Liver (tissue), 9 donors: Measurements from ENCODE around the gene ETS1. TPM values are rescaled to one million over a fixed set of nuclear protein-coding genes. Genes with fewer than 3 reads are reported as not detected.

Experiments used
- DNase-seq: peaks from one replicate; pipeline ENCODE4 v3.0.0-alpha.2; 2017; ENCODE audit warnings: low spot score
- H3K27ac ChIP-seq, 2 donors: one replicate each; pipeline ENCODE4 v1.7.0; 2013; ENCODE audit warnings: inconsistent platforms in 2 of 2, low read length in 2 of 2, control low read depth in 1 of 2, low read depth in 1 of 2, mild to moderate bottlenecking in 1 of 2
- H3K27me3 ChIP-seq, 4 donors: one replicate each; pipeline versions ENCODE4 v1.6.1 to v1.7.0; 2013; ENCODE audit warnings: low read length in 3 of 4, inconsistent platforms in 1 of 4, mild to moderate bottlenecking in 1 of 4, moderate library complexity in 1 of 4; ENCODE audit not compliant: control insufficient read depth in 4 of 4, insufficient read depth in 4 of 4
- H3K36me3 ChIP-seq, 4 donors: one replicate each; pipeline versions ENCODE4 v1.6.1 to v1.7.0; 2013; ENCODE audit warnings: low read length in 3 of 4, mild to moderate bottlenecking in 3 of 4, low read depth in 1 of 4, moderate library complexity in 1 of 4; ENCODE audit not compliant: control insufficient read depth in 4 of 4, insufficient read depth in 3 of 4
- H3K4me1 ChIP-seq, 4 donors: one replicate each; pipeline versions ENCODE4 v1.6.1 to v1.7.0; 2013; ENCODE audit warnings: low read length in 3 of 4, mild to moderate bottlenecking in 3 of 4, moderate library complexity in 1 of 4; ENCODE audit not compliant: control insufficient read depth in 4 of 4, insufficient read depth in 4 of 4
- H3K4me3 ChIP-seq, 3 donors: one replicate each; pipeline versions ENCODE4 v1.6.1 to v1.7.0; 2013; ENCODE audit warnings: low read length in 3 of 3, control low read depth in 1 of 3, low read depth in 1 of 3, mild to moderate bottlenecking in 1 of 3
- H3K9ac ChIP-seq, 2 donors: one replicate each; pipeline ENCODE4 v1.7.0; 2013; ENCODE audit warnings: low read length in 2 of 2, mild to moderate bottlenecking in 2 of 2, moderate library complexity in 2 of 2, control low read depth in 1 of 2, low read depth in 1 of 2
- H3K9me3 ChIP-seq, 4 donors: one replicate each; pipeline versions ENCODE4 v1.6.1 to v1.7.0; 2013; ENCODE audit warnings: low read length in 3 of 4; ENCODE audit not compliant: control insufficient read depth in 4 of 4
- ATF3 ChIP-seq: IDR thresholded peaks from 2 replicates; pipeline ENCODE4 v1.6.1; 2016; ENCODE audit warnings: antibody characterized with exemption
- CTCF ChIP-seq: fragments of 150-350 bp; IDR thresholded peaks from 2 replicates; pipeline ENCODE4 v1.5.1; 2017; ENCODE audit warnings: improper control_type of control experiment, low read depth, low read length; ENCODE audit not compliant: missing input control
- EGR1 ChIP-seq, 2 donors: IDR thresholded peaks; 2 replicates each; pipeline ENCODE4 v1.6.1; 2016 to 2018; ENCODE audit warnings: antibody characterized with exemption in 2 of 2, low read depth in 2 of 2
- FOXA1 ChIP-seq: IDR thresholded peaks from 2 replicates; pipeline ENCODE4 v1.6.1; 2016; ENCODE audit warnings: antibody characterized with exemption
- FOXA2 ChIP-seq: IDR thresholded peaks from 2 replicates; pipeline ENCODE4 v1.6.1; 2016; ENCODE audit warnings: antibody characterized with exemption
- GABPA ChIP-seq, 2 donors: IDR thresholded peaks in 1 of 2; conservative IDR thresholded peaks in 1 of 2; 2 replicates each; pipeline ENCODE4 v1.6.1; 2016; ENCODE audit warnings: antibody characterized with exemption in 2 of 2, mild to moderate bottlenecking in 1 of 2, moderate library complexity in 1 of 2
- HNF4A ChIP-seq, 2 donors: conservative IDR thresholded peaks; 2 replicates each; pipeline ENCODE4 v1.6.1; 2016; ENCODE audit warnings: antibody characterized with exemption in 2 of 2, mild to moderate bottlenecking in 2 of 2
- HNF4G ChIP-seq: IDR thresholded peaks from 2 replicates; pipeline ENCODE4 v1.6.1; 2016; ENCODE audit warnings: antibody characterized with exemption
- JUND ChIP-seq, 2 donors: IDR thresholded peaks; 2 replicates each; pipeline ENCODE4 v1.6.1; 2016; ENCODE audit warnings: antibody characterized with exemption in 2 of 2
- NR2F2 ChIP-seq: IDR thresholded peaks from 2 replicates; pipeline ENCODE4 v1.6.1; 2016; ENCODE audit warnings: antibody characterized with exemption
- RAD21 ChIP-seq, 2 donors: IDR thresholded peaks; 2 replicates each; pipeline ENCODE4 v1.6.1; 2016; ENCODE audit warnings: antibody characterized with exemption in 2 of 2, mild to moderate bottlenecking in 2 of 2
- RXRA ChIP-seq, 2 donors: IDR thresholded peaks; 2 replicates each; pipeline ENCODE4 v1.6.1; 2017 to 2018; ENCODE audit warnings: antibody characterized with exemption in 2 of 2, mild to moderate bottlenecking in 1 of 2
- SP1 ChIP-seq: IDR thresholded peaks from 2 replicates; pipeline ENCODE4 v1.6.1; 2018; ENCODE audit warnings: antibody characterized with exemption, mild to moderate bottlenecking
- TAF1 ChIP-seq: conservative IDR thresholded peaks from 2 replicates; pipeline ENCODE4 v1.6.1; 2016; ENCODE audit warnings: antibody characterized with exemption, mild to moderate bottlenecking
- YY1 ChIP-seq: IDR thresholded peaks from 2 replicates; pipeline ENCODE4 v1.6.1; 2016; ENCODE audit warnings: antibody characterized with exemption, mild to moderate bottlenecking
- WGBS: extraction: QIAGEN DNeasy Blood & Tissue Kit; methylation state at CpG from one replicate; pipeline ENCODE4 v1.1.7; 2013; 5-methylcytosine and 5-hydroxymethylcytosine counted together
- polyA plus RNA-seq, 2 donors: library from polyadenylated mRNA; stranded (reverse) in 1 of 2; unstranded in 1 of 2; fragments of 200-250 nt in 1 of 2; fragments of >200 nt in 1 of 2; fragmentation: Nextera tagmentation in 1 of 2; extraction: Ambion mirVana in 1 of 2; gene quantifications; one replicate each; pipeline versions ENCODE4 v1.2.1 to v1.2.3, GENCODE V29; 2013 to 2015
- total RNA-seq, 2 donors: library from RNA; depleted of rRNA; stranded (reverse); fragments of >200 nt; gene quantifications; one replicate each; pipeline ENCODE4 v1.2.3, GENCODE V29; 2014
- TF ChIP-seq, protein P1 (sequence below): IDR thresholded peaks from 2 replicates; pipeline ENCODE4 v1.6.1; 2016; ENCODE audit warnings: antibody characterized with exemption
- TF ChIP-seq, protein P2 (sequence below): IDR thresholded peaks from 2 replicates; pipeline ENCODE4 v1.6.1; 2016; ENCODE audit warnings: antibody characterized with exemption
- TF ChIP-seq, protein P3 (sequence below): IDR thresholded peaks from 2 replicates; pipeline ENCODE4 v1.6.1; 2016; ENCODE audit warnings: antibody characterized with exemption, mild to moderate bottlenecking
- donor health status: healthy.
- donor health status: healthy.
- donor health status: healthy.
- donor health status: healthy.
- donor health status: healthy.

Gene ETS1
- total and polyA plus RNA-seq, 4 donors = 4.8 to 30.0 (median 20.3) TPM

DNA sequence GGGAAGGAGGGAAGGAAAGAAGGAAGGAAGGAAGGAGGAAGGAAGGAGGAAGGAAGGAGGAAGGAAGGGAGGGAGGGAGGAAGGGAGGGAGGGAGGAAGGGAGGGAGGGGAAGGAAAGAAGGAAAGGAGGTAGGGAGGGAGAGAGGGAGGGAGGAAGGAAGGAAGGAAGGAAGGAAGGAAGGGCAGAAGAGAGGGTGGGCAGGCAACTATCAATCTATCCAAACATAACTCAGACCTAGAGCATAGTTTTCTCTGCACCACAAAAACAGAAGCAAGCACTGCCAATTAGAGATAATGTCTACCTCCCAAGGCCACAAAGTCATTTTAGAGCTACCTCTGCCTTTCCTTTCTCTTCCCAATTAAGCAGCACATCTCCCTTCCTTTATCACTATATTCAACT, 109.1 kb downstream of the ETS1 start:
- Histone ChIP-seq H3K9ac (no peak overlapping the region), H3K4me3 (no peak overlapping the region), H3K27ac (peak overlapping the region in 1 of 2 donors; percentile 32), H3K36me3 (peaks cover 0 to 3% (median 0%) of the 10 kb centered on the region in 4 donors), H3K4me1 (no peaks in the 10 kb centered on the region), H3K9me3 (no peaks in the 10 kb centered on the region), H3K27me3 (no peaks in the 10 kb centered on the region)
- no peak for TF ChIP-seq NR2F2
- TF ChIP-seq YY1 = no peak
- no peak for TF ChIP-seq TAF1
- TF ChIP-seq, protein P1, sequence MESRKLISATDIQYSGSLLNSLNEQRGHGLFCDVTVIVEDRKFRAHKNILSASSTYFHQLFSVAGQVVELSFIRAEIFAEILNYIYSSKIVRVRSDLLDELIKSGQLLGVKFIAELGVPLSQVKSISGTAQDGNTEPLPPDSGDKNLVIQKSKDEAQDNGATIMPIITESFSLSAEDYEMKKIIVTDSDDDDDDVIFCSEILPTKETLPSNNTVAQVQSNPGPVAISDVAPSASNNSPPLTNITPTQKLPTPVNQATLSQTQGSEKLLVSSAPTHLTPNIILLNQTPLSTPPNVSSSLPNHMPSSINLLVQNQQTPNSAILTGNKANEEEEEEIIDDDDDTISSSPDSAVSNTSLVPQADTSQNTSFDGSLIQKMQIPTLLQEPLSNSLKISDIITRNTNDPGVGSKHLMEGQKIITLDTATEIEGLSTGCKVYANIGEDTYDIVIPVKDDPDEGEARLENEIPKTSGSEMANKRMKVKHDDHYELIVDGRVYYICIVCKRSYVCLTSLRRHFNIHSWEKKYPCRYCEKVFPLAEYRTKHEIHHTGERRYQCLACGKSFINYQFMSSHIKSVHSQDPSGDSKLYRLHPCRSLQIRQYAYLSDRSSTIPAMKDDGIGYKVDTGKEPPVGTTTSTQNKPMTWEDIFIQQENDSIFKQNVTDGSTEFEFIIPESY = no peak
- TF ChIP-seq EGR1 (IDR thresholded peaks at IDR 0.05; ENCODE audit: low read depth in 2 of 2) = no peak
- TF ChIP-seq, protein P2, sequence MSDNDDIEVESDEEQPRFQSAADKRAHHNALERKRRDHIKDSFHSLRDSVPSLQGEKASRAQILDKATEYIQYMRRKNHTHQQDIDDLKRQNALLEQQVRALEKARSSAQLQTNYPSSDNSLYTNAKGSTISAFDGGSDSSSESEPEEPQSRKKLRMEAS = no peak
- no peak for TF ChIP-seq SP1
- TF ChIP-seq JUND (IDR thresholded peaks at IDR 0.05) = no peak
- no peak for TF ChIP-seq ATF3
- TF ChIP-seq CTCF = no peak
- TF ChIP-seq, protein P3, sequence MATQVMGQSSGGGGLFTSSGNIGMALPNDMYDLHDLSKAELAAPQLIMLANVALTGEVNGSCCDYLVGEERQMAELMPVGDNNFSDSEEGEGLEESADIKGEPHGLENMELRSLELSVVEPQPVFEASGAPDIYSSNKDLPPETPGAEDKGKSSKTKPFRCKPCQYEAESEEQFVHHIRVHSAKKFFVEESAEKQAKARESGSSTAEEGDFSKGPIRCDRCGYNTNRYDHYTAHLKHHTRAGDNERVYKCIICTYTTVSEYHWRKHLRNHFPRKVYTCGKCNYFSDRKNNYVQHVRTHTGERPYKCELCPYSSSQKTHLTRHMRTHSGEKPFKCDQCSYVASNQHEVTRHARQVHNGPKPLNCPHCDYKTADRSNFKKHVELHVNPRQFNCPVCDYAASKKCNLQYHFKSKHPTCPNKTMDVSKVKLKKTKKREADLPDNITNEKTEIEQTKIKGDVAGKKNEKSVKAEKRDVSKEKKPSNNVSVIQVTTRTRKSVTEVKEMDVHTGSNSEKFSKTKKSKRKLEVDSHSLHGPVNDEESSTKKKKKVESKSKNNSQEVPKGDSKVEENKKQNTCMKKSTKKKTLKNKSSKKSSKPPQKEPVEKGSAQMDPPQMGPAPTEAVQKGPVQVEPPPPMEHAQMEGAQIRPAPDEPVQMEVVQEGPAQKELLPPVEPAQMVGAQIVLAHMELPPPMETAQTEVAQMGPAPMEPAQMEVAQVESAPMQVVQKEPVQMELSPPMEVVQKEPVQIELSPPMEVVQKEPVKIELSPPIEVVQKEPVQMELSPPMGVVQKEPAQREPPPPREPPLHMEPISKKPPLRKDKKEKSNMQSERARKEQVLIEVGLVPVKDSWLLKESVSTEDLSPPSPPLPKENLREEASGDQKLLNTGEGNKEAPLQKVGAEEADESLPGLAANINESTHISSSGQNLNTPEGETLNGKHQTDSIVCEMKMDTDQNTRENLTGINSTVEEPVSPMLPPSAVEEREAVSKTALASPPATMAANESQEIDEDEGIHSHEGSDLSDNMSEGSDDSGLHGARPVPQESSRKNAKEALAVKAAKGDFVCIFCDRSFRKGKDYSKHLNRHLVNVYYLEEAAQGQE = no peak
- no peak for TF ChIP-seq RXRA (IDR thresholded peaks at IDR 0.05)
- no peak for TF ChIP-seq GABPA (IDR thresholded peaks at IDR 0.05 in 1 of 2, conservative IDR thresholded peaks at IDR 0.05 in 1 of 2)
- TF ChIP-seq FOXA2 = no peak
- no peak for TF ChIP-seq RAD21 (IDR thresholded peaks at IDR 0.05)
- no peak for TF ChIP-seq FOXA1
- TF ChIP-seq HNF4A (conservative IDR thresholded peaks at IDR 0.05) = no peak
- no peak for DNase-seq

GRCh38 chr11:128477811-128478210, 109.5 kb downstream of the ETS1 start:
- H3K27ac ChIP-seq = no peak overlapping the region
- H3K4me3 ChIP-seq = no peak overlapping the region
- TF ChIP-seq CTCF (no peak), YY1 (no peak), FOXA2 (no peak), HNF4A (conservative IDR thresholded peaks at IDR 0.05) (no peak), FOXA1 (no peak), ATF3 (no peak), NR2F2 (no peak), HNF4G (no peak)
- TF ChIP-seq, protein P2 = no peak
- no peaks in the 10 kb centered on the region for H3K9me3 ChIP-seq
- DNase-seq = no peak
- 85% methylated on average over 1 of the region's 1 CpG for WGBS
- H3K27me3 ChIP-seq = no peaks in the 10 kb centered on the region
- H3K4me1 ChIP-seq = no peaks in the 10 kb centered on the region
- H3K9ac ChIP-seq = no peak overlapping the region
- peaks cover 0 to 3% (median 0%) of the 10 kb centered on the region in 4 donors for H3K36me3 ChIP-seq
